LHCN-M2 (cell line): ENCODE measurements around the gene CHMP1B. TPM values are rescaled to one million over a fixed set of nuclear protein-coding genes. Genes with fewer than 3 reads are reported as not detected.
A peak's percentile ranks its signal among the peaks of the same experiment; 100 is the strongest.

Experiments used
- DNase-seq: peaks from one replicate; pipeline ENCODE4 v3.0.0-alpha.2; 2012; ENCODE audit warnings: low read depth
- polyA plus RNA-seq: library from polyadenylated mRNA; unstranded; fragments of >200 nt; gene quantifications from one replicate; pipeline ENCODE4 v1.2.1, GENCODE V29; 2012; ENCODE audit warnings: missing spikeins
- total RNA-seq: library from RNA; depleted of rRNA; stranded (reverse); fragments of >200 nt; gene quantifications from 2 replicates; pipeline ENCODE4 v1.2.3, GENCODE V29; 2014; rRNA removed

The CHMP1B gene, protein sequence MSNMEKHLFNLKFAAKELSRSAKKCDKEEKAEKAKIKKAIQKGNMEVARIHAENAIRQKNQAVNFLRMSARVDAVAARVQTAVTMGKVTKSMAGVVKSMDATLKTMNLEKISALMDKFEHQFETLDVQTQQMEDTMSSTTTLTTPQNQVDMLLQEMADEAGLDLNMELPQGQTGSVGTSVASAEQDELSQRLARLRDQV
- 37.6 and 42.5 TPM in 2 replicates for total RNA-seq
- polyA plus RNA-seq = 19.7 TPM

- DNase-seq = peak; percentile 95
Observed at GRCh38 chr18:11851146-11851805, at the start of gene CHMP1B. Gene CHMP1B (plus strand): TSS chr18:11851413. CDS start chr18:11851512, 99 bp downstream.

- no peak for DNase-seq
Observed at GRCh38 chr18:11801573-11801972, 49.6 kb upstream of the CHMP1B start.

- DNase-seq = no peak
Observed at GRCh38 chr18:11802158-11802557, 49.1 kb upstream of the CHMP1B start.

- DNase-seq = no peak
Observed at GRCh38 chr18:11802586-11802985, 48.6 kb upstream of the CHMP1B start.

DNA sequence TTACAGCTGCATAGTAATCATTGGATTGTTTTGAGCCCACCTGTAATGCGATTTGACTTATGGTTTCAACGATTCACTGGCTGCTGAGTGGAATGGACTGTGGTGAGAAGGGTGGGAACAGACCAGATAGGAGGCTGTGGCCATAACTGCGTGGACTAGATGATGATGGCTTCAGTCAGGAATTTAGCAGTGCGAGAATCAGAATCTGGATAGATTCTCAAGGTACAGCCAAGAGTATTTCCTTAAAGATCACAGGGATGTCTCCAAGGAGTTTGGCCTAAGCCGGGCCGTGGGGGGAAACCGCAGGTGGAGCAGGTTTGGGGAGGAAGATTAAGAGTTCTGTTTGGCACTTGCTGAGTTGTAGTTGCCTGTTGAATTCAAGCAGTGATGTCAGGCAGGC is 44.0 kb upstream of the CHMP1B start:
- no peak for DNase-seq

DNA sequence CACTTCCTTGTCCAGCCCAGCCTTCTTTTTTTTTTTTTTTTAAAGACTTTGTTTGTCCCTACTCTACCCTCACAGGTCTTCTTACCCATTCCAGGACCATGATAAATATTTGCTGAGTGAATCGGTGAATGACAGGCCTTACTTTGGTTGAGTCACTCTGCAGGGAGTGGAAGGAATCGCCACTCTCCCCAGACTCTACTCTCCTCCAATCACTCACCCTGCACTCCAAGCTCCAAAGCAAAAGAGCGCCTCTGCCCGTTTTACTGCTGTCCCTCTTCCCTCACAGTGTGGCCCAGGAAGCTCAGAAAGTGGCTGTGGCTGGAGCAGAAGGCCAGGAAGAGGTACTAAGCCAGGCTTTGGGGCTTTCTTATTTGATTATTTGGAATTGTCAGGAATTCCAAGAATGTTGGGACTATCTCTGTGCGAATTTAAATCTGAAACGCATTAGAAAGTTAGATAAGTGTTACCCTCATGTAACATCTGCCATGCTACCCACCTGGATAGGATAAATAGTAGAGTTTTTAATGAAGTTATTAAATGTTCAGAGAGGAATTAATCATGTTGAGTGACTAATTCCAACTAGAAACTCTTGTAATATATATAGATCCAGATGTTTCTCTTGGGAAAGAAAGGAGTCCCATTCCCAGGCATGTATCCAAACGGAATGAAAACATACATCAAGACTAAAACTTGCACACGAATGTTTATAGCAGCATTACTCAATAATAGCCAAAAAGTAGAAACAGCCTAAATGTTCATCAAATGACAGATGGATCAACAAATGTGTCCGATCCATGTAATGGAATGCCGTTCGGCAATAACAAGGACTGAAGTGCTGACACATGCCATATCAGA is 43.0 kb upstream of the CHMP1B start:
- peak; percentile 49 for DNase-seq

DNA sequence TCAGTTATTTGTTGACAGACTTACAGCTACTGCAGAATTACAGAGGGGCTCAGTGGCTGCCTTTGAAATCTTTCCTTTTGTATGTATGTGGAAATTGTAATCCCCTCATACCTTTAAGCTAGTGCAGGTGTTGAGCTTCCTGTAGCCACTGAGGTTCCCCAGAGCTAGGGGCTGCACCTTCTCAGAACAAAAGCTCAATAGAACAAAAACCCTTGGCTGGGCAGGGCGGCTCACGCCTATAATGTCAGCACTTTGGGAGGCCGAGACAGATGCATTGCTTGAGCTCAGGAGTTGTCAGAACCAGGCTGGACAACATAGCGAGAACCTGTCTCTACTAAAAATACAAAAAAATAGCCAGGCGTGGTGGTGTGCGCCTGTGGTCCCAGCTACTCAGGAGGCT is 41.3 kb upstream of the CHMP1B start:
- DNase-seq = no peak

DNA sequence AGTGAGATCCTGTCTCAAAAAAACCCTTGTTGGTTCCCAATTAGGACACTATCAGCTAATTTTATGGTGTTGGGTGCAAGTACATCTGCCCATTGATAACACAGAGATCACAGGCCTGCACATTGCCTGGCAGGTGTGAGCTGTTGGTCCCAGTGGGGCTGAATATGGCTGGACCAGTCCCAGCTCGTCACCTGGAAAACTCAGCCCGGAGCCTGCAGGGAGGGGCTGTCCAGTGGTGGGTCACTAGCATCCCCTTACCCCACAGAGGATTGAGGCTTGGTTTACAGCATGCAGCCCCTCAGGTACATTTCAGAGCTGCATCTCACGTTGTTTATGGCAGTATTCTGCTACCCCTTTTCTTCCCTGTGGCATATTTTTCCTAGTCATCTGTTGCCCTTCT is 40.8 kb upstream of the CHMP1B start:
- no peak for DNase-seq

DNA sequence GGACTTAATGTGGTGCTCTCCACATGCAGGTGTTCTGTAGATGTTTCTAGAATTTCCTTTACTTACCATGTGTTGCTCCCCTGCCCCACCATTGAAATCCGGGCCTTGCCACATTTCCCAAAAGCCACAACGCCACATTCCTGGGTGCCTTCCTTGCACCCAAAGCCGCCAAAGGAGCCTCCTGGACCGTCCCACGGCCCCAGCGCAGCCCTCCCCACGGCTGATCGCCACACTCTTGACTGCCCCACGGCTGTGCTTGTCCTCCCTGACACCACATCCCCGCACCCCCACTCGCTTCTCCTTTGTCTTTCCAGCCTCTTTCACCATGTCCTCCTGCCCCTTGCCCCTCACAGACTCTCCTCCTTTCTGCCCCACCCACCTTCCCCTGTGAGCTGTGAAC is 40.2 kb upstream of the CHMP1B start:
- DNase-seq = no peak

DNA sequence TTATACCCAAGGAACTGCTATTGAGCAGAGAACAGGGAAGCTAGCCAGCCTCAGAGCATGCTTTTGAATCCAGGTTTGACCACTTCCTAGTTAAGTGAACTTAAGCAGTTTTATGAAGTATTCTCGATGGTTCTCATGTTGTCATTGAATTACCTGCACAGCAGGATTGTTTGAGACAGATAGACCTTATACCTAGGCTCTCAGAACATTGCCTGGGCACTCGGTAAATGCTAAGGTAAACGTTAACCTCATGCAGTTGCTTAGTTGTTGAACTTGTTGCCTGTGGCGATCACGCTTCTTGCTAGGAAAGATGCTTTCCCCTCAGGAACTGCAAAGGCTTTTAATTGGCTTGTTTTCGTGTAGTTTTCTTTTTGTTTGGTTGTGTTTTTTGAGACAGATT is 34.0 kb upstream of the CHMP1B start:
- DNase-seq = no peak

DNA sequence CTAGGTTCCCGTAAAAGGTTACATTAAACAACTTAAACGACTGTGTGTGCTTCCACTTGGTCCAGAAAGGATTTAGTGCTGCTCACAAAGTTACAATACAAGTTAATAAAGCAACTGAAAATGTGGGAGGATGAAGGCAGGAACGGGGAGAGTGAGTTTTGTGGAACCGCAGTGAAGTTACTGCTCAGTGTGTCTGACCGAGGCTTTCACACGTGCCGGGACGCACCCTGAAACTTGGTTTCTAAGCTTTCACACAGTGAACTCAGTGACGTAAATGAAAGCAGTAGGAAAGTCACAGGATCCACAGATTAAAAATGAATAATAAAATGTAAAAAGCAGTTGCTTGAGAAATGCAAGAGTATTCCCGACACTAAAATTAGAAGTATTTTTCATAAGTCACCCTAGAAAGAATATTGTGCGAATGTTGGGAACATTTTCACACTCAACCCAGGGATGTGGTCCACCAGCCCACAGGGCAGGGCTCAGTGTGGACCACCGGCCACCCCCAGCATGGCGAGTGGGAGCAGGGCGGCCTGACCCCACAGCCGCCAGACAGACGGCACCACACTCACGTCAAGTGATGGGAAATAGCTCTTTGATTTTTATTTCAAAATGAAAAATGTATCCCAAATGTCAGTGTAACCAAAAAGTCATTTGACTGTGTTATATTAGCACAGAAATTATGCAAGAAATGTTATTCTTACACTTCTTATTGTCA is 32.6 kb upstream of the CHMP1B start:
- no peak for DNase-seq

DNA sequence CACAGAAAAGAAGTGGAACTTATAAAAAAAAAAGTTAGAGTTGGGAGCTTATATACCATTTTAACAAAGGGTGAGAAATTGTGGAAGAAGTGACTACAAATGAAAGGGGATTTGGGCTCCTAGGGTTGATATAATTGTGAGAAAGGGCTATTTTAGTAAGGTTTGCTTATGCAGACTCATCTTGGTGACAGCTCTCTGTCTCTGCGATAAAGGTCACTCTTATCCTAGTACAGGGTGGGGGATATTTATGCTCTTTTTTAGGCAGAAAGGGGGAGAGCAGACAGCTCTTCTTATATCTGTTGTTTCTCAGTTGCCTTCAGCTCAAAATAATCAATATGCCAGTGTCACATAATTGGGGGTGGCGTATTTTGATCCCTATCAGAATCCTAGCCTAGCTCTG is 31.3 kb upstream of the CHMP1B start:
- DNase-seq = no peak

DNA sequence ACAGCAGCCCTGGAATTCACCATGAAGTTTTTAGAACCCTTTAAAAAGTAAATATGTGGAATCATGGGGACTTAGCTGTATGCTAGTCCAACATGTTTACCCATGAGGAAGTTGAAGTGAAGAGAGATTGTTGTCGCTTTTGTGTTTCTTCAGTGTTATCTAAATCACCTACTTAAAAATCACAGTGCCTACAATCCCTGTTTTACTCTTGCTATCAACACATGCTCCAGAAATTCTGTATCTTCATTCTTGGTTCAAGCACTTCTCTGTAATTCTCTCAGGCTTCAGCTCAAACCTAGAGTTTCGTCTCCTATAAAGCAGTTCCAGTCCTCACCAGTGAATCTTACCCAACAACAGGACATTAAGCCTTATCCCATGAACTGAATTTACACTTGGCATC is 30.5 kb upstream of the CHMP1B start:
- no peak for DNase-seq

- DNase-seq = no peak
Observed at GRCh38 chr18:11821208-11821607, 30.0 kb upstream of the CHMP1B start.

DNA sequence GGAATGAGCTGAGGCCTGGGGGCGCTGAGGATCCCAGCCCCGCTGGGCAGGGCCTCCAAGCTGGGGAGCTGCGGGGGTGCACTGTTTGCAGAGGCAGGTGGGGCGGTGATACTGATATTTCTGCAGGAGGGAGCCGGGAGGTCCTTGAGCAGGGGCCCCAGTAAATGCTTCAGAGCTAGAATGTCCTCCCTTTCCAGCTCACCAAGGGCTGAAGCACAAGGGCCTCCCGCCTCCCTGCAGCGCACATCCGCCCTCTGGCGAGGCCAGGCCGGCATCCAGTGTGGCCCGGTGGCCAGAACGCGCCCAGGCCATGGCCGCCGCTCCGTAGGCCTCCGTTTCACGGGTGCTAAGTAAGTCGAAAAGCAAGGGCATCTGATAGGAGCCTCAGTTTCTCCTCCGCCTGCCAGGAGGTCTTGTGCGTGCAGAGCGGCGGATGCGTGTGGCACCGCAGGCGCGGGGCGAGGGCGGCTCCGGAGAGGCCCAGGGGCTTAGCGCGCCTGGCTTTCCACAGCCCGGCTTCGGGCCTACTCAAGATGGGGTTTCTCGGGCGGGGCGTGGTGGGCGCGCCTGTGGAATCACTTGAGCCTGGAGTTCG is 29.5 kb upstream of the CHMP1B start:
- no peak for DNase-seq

DNA sequence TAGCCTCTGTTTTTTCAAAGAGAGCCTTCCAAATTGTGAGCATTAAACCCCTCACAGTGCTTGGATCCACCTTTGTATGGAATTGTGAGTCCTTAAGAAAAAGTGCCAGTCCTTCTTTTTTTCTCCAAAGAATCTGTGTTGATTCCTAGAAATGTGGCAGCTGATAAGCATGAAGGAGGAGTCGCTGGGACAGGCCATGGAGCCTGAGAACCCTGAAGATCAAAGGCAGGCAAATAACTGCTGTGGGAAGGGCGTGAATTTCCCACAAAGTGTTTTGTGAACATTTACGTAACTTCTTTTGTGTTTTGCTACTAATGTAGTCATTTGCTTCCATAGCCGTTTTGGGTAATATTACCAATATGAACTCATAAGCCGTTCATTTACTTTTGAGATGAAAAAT is 27.7 kb upstream of the CHMP1B start:
- no peak for DNase-seq

DNA sequence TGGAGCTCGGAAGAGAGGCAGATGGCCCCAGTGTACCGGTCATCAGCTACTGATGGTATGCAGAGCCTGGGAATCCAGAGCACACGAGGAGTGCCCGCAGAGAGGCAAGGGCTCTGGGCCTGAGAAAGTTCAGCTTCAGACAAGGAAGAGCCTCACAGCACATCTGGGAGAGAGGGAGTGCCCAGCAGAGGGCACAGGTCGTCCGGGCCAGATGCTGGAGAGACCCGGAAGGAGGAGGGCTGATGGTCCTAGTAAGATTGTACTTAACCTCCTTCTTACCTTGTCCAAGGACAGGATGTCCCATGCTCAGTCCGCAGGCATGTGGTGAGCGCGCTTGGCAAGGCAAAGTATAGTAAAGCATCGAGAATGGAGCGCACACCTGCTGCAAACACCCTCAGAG is 24.4 kb upstream of the CHMP1B start:
- DNase-seq = no peak

GRCh38 chr18:11828786-11829432 is 22.3 kb upstream of the CHMP1B start:
- DNase-seq = no peak

GRCh38 chr18:11830585-11830984 is 20.6 kb upstream of the CHMP1B start:
- no peak for DNase-seq

GRCh38 chr18:11831921-11832320 is 19.3 kb upstream of the CHMP1B start:
- no peak for DNase-seq

DNA sequence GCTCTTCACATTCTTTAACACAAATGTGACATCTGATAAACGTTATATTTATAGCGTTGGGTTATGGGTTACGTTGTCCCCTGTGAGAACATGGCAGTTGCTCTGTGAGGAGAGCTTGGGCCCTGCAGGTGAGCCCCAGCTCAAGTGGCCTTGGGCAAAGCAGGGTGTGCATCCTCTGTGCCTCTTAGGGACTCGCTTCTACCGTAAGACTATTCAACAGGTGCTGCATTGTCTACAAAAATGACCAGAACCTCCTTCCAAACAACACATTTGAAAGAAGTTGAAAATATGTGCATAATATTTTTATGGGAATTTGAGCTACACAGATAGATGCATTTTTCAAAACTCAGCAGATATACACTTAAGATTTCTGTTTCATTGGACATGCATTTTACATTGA is 16.4 kb upstream of the CHMP1B start:
- DNase-seq = no peak
